CD4-positive, alpha-beta memory T cell (primary cell): Measurements from ENCODE around the gene IL3. TPM values are rescaled to one million over a fixed set of nuclear protein-coding genes. Genes with fewer than 3 reads are reported as not detected.

Experiments
- CTCF ChIA-PET: fragments of 350-600 bp; sonication (Branson Sonifier 250); formaldehyde crosslinking; loops from one replicate; lab custom pipeline; 2021; ENCODE audit warnings: inconsistent platforms; ENCODE audit not compliant: partially characterized antibody; lab: Charles Lee
- POLR2A ChIA-PET: fragments of 350-600 bp; sonication (Branson Sonifier 250); formaldehyde crosslinking; loops from one replicate; lab custom pipeline; 2021; ENCODE audit not compliant: partially characterized antibody; lab: Charles Lee
- DNase-seq, 5 donors: peaks; one replicate each; pipeline versions ENCODE4 v3.0.0 to v3.0.0-alpha.2; 2020 to 2022; ENCODE audit warnings: mixed read lengths in 1 of 5
- H3K27ac ChIP-seq: one replicate; pipeline ENCODE4 v1.7.0; 2013; ENCODE audit warnings: low read depth, low read length
- H3K27me3 ChIP-seq: 2 replicates; pipeline ENCODE4 v1.7.0; 2013; ENCODE audit warnings: mild to moderate bottlenecking, low read length, moderate library complexity; ENCODE audit not compliant: insufficient read depth
- H3K36me3 ChIP-seq: 2 replicates; pipeline ENCODE4 v1.7.0; 2013; ENCODE audit warnings: mild to moderate bottlenecking, low read length, moderate library complexity; ENCODE audit not compliant: insufficient read depth
- H3K4me1 ChIP-seq: 2 replicates; pipeline ENCODE4 v1.7.0; 2013; ENCODE audit warnings: mild to moderate bottlenecking, low read length, moderate library complexity; ENCODE audit not compliant: insufficient read depth
- H3K4me3 ChIP-seq, 2 donors: one replicate each; pipeline ENCODE4 v1.7.0; 2013; ENCODE audit warnings: low read length in 2 of 2, mild to moderate bottlenecking in 1 of 2
- H3K9me3 ChIP-seq, 2 donors: one replicate each; pipeline ENCODE4 v1.7.0; 2013; ENCODE audit warnings: low read length in 2 of 2, control low read depth in 1 of 2; ENCODE audit not compliant: control insufficient read depth in 1 of 2
- H3K27ac Mint-ChIP-seq, 7 donors: one replicate each; pipeline ENCODE4 v1.8.0; 2020 to 2021; ENCODE audit warnings: mixed read lengths in 7 of 7, mild to moderate bottlenecking in 6 of 7, inconsistent platforms in 3 of 7, moderate library complexity in 3 of 7
- H3K27me3 Mint-ChIP-seq, 2 donors: one replicate each; pipeline ENCODE4 v1.8.0; 2020 to 2021; ENCODE audit warnings: mixed read lengths in 2 of 2
- H3K36me3 Mint-ChIP-seq, 2 donors: one replicate each; pipeline ENCODE4 v1.8.0; 2020 to 2021; ENCODE audit warnings: mixed read lengths in 2 of 2, inconsistent platforms in 1 of 2, mild to moderate bottlenecking in 1 of 2
- H3K4me1 Mint-ChIP-seq, 4 donors: one replicate each; pipeline ENCODE4 v1.8.0; 2020 to 2021; ENCODE audit warnings: mixed read lengths in 4 of 4, mild to moderate bottlenecking in 1 of 4
- H3K4me3 Mint-ChIP-seq, 8 donors: one replicate each; pipeline ENCODE4 v1.8.0; 2020 to 2021; ENCODE audit warnings: mixed read lengths in 8 of 8, mild to moderate bottlenecking in 7 of 8, moderate library complexity in 6 of 8, inconsistent platforms in 3 of 8
- H3K9me3 Mint-ChIP-seq, 8 donors: one replicate each; pipeline ENCODE4 v1.8.0; 2020 to 2021; ENCODE audit warnings: mixed read lengths in 8 of 8, mild to moderate bottlenecking in 5 of 8, inconsistent platforms in 3 of 8, moderate library complexity in 1 of 8
- intact Hi-C: fragments of 100-400 bp; cut with micrococcal nuclease; formaldehyde crosslinking; loops from one replicate; pipeline ENCODE4 v1.15.1; 2023
- polyA plus RNA-seq, 2 donors: library from polyadenylated mRNA; unstranded; fragments of 300-500 nt; fragmentation: Illumina TruSeq; gene quantifications; one replicate each; pipeline ENCODE4 v1.2.3, GENCODE V29; 2021
- total RNA-seq, 2 experiments: library from RNA; stranded (reverse); gene quantifications; one replicate each; pipeline ENCODE4 v1.2.3, GENCODE V29; 2021

IL3 gene
- total and polyA plus RNA-seq, 4 experiments from 2014 or later = not detected

DNA sequence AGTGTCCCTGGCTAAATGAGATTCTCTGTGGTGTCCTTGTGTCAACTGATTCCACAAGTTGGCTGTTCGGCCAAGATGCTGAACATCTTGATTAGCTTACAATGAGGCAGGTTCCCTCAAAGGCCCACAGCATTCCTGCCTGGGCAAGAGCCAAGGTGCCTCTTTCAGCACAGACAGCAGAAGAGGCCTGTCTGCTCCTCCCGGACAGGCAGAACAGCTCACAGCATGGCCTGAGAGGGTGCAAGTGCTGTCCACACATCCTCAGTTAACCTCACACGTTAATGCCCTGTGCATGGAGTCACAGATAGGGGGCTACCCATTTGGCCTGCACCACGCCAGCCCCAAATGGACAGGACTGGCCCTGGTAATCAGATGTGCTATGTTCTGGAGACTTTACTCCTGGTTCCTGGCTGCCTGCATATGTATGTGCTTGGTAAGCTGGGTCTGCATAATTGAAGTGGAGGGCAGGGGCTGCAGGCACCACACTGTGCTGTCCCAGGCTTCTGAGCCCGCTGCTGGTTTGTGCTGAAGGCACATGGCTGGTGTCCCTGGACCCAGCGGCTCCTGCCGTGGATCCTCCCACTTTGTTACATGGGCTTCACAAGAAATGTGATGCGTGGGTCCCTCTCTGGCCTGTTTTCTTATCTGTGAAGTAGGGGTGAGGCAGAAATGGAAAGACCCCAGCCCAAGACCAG lies 22.0 kb downstream of the IL3 start:
- Mint-ChIP-seq H3K27ac (peak overlapping the region in 6 of 7 donors; percentile 47 to 68 (median 54)), H3K4me1 (peaks cover 28 to 69% (median 45%) of the 10 kb centered on the region in 4 donors), H3K4me3 (peak overlapping the region in 2 of 8 donors; percentile 20 to 70), H3K36me3 (no peaks in the 10 kb centered on the region), H3K9me3 (no peaks in the 10 kb centered on the region), H3K27me3 (no peaks in the 10 kb centered on the region)
- H3K9me3 ChIP-seq = no peaks in the 10 kb centered on the region
- intact Hi-C loops = loop anchor here (5.0 kb wide), 1 partner anchor 35 kb away; no protein-coding TSS in a partner anchor
- H3K4me1 ChIP-seq = peaks cover 33% of the 10 kb centered on the region
- ChIA-PET CTCF (interaction anchor here (0.9 to 2.7 kb wide), 7 partner anchors 9 to 659 kb away, joined by 3 to 9 read pairs (median 3); partner anchors contain the start of gene CSF2), POLR2A (interaction anchor here (0.8 to 1.3 kb wide), 3 partner anchors 8 to 12 kb away, joined by 3 read pairs; partner anchors contain the start of gene CSF2)
- peak overlapping the region; percentile 31 for H3K27ac ChIP-seq
- no peak overlapping the region for H3K4me3 ChIP-seq
- DNase-seq = no peak
- no peaks in the 10 kb centered on the region for H3K36me3 ChIP-seq
- no peaks in the 10 kb centered on the region for H3K27me3 ChIP-seq

DNA sequence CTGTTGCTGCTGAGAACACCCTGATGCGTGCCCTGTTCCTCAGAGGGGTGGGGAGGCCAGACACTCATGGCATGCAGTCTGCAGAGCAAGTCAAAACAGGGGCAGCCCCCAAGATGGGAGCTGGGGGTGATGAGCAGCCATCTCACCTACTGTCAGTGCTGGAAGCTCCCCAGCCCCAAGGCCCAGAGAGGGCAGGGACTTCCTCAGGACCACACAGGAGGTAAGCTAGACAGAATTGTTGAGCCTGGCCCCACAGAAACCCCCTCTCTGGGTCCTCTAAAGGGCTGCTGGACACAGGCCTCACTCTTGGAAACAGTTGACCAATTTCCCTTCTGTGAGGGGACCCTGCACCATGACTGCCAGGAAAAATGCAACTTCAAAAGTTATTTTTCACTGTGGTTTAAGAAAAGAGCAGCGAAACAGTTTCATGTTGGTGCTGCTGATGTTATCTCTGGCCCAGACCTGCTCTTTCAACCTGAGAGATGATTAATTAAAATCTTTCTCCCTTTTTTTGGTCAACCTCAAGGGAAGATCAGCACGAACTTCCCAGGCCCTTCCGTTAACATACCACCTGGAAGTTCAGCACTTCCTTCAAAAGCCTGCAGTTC lies 22.7 kb downstream of the IL3 start:
- H3K27me3 ChIP-seq = no peaks in the 10 kb centered on the region
- peak in 1 of 5 donors; percentile 28 for DNase-seq
- Mint-ChIP-seq H3K27ac (peak overlapping the region; percentile 30 to 89 (median 57)), H3K9me3 (no peaks in the 10 kb centered on the region), H3K27me3 (no peaks in the 10 kb centered on the region), H3K4me1 (peaks cover 24 to 63% (median 41%) of the 10 kb centered on the region in 4 donors), H3K36me3 (no peaks in the 10 kb centered on the region), H3K4me3 (peak overlapping the region in 6 of 8 donors; percentile 44 to 70 (median 60))
- intact Hi-C loops = loop anchor here (5.0 kb wide), 1 partner anchor 34 kb away; no protein-coding TSS in a partner anchor
- H3K4me3 ChIP-seq = no peak overlapping the region
- POLR2A ChIA-PET = interaction anchor here (0.6 to 1.3 kb wide), 4 partner anchors 9 to 17 kb away, joined by 3 read pairs; partner anchors contain the start of gene CSF2
- CTCF ChIA-PET = interaction anchor here (0.6 to 1.3 kb wide), 3 partner anchors 16 to 21 kb away, joined by 3 to 6 read pairs (median 3); no protein-coding TSS in a partner anchor
- peaks cover 28% of the 10 kb centered on the region for H3K4me1 ChIP-seq
- H3K9me3 ChIP-seq = no peaks in the 10 kb centered on the region
- no peaks in the 10 kb centered on the region for H3K36me3 ChIP-seq
- peak overlapping the region; percentile 31 for H3K27ac ChIP-seq

DNA sequence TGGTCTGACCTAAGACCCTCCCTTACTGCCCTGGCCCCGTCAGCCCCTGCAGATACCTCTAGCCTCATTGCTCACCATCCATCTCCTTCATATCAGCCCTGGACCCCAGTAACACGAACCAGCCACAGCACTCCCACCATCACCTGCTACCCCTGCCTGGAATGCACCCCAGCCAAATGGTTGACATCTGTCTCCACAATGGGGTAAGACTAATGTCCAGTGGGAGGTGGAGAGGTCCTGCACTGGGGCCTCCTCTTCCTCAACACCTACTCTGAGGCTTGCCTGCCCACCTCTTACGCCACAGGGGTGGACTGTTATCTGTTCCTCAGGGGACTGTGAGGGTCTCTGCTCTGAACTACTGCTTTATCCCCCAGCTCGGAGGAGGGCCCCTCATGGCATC lies 25.2 kb downstream of the IL3 start:
- Histone ChIP-seq H3K9me3 (no peaks in the 10 kb centered on the region), H3K36me3 (no peaks in the 10 kb centered on the region), H3K27me3 (no peaks in the 10 kb centered on the region), H3K4me3 (no peak overlapping the region), H3K4me1 (peaks cover 28% of the 10 kb centered on the region), H3K27ac (no peak overlapping the region)
- intact Hi-C loops = no loop called here
- Mint-ChIP-seq H3K27ac (peak overlapping the region in 3 of 7 donors; percentile 3 to 73 (median 45)), H3K9me3 (peaks cover 0 to 3% (median 0%) of the 10 kb centered on the region in 8 donors), H3K4me3 (peak overlapping the region in 1 of 8 donors; percentile 55), H3K4me1 (peaks cover 20 to 69% (median 45%) of the 10 kb centered on the region in 4 donors), H3K27me3 (no peaks in the 10 kb centered on the region), H3K36me3 (no peaks in the 10 kb centered on the region)
- CTCF ChIA-PET = interaction anchor here (0.5 to 2.1 kb wide), 5 partner anchors 20 to 1957 kb away, joined by 3 to 9 read pairs (median 3); no protein-coding TSS in a partner anchor
- POLR2A ChIA-PET = interaction anchor here (1.6 to 4.5 kb wide), 2 partner anchors 14 to 17 kb away, joined by 6 to 20 read pairs; no protein-coding TSS in a partner anchor
- no peak for DNase-seq

DNA sequence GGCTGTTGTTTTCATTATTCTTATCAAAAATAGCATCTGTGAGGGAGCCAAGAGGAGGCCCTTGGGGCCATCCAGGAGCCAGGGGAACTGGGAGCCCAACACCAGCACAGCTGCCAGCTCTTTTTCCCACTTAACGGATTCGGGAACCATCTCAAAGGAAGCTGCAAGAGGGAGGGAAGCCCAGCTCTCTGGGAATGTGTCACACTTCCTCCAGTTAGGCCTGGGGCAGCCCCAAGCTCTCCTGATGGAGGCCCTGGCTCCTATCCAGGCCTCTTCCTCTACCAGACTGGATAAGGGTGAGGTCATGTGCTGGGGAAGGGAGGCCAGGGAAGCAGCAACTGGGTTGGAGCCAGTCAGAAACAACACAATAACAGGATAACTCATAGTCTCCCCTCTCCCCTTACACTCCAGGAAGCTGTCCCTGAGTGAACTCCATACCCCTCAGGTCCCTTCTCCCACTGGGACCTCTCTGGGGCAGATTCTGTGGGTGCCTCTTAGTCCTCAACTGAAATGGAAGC lies 25.9 kb downstream of the IL3 start:
- peak overlapping the region in 1 of 7 donors; percentile 56 for H3K27ac Mint-ChIP-seq
- H3K4me1 Mint-ChIP-seq = peaks cover 20 to 72% (median 45%) of the 10 kb centered on the region in 4 donors
- Histone ChIP-seq H3K27ac (no peak overlapping the region), H3K9me3 (no peaks in the 10 kb centered on the region), H3K36me3 (no peaks in the 10 kb centered on the region), H3K4me3 (no peak overlapping the region), H3K4me1 (peaks cover 28% of the 10 kb centered on the region), H3K27me3 (no peaks in the 10 kb centered on the region)
- H3K9me3 Mint-ChIP-seq = peaks cover 0 to 3% (median 0%) of the 10 kb centered on the region in 8 donors
- H3K27me3 Mint-ChIP-seq = no peaks in the 10 kb centered on the region
- no peak overlapping the region for H3K4me3 Mint-ChIP-seq
- CTCF ChIA-PET = interaction anchor here (0.5 to 2.0 kb wide), 6 partner anchors 16 to 1958 kb away, joined by 3 to 5 read pairs (median 3); no protein-coding TSS in a partner anchor
- intact Hi-C loops = no loop called here
- DNase-seq = no peak
- POLR2A ChIA-PET = interaction anchor here (4.5 kb wide), 1 partner anchor 16 kb away, joined by 20 read pairs; no protein-coding TSS in a partner anchor
- no peaks in the 10 kb centered on the region for H3K36me3 Mint-ChIP-seq

DNA sequence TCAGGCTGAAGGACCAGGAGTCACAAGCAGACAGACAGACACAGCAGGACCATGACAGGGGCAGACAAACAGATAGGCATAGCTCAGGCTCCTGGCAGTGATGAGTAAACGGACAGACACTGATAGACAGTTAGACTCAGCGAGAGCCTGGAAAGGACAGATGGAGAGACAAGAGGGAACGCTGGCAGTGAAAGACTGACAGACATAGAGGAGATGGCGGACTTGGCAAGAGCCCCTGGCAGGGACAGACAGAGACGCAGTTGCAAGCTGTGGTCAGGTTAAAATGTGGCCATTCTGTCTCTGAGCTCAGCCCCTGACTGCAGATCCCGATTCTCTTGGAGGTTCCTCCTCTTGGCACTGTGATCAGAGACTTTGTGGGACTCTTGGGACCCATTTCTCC lies 26.7 kb downstream of the IL3 start:
- H3K36me3 ChIP-seq = no peaks in the 10 kb centered on the region
- Mint-ChIP-seq H3K27ac (no peak overlapping the region), H3K9me3 (peaks cover 0 to 3% (median 0%) of the 10 kb centered on the region in 8 donors), H3K4me3 (peak overlapping the region in 1 of 8 donors; percentile 32), H3K36me3 (no peaks in the 10 kb centered on the region), H3K4me1 (peaks cover 20 to 64% (median 39%) of the 10 kb centered on the region in 4 donors), H3K27me3 (no peaks in the 10 kb centered on the region)
- no peak for DNase-seq
- peaks cover 28% of the 10 kb centered on the region for H3K4me1 ChIP-seq
- H3K4me3 ChIP-seq = no peak overlapping the region
- no peaks in the 10 kb centered on the region for H3K27me3 ChIP-seq
- ChIA-PET POLR2A (interaction anchor here (4.5 kb wide), 1 partner anchor 15 kb away, joined by 20 read pairs; no protein-coding TSS in a partner anchor), CTCF (interaction anchor here (0.6 to 2.0 kb wide), 6 partner anchors 15 to 28 kb away, joined by 3 to 5 read pairs (median 3); no protein-coding TSS in a partner anchor)
- intact Hi-C loops = no loop called here
- H3K27ac ChIP-seq = no peak overlapping the region
- no peaks in the 10 kb centered on the region for H3K9me3 ChIP-seq

DNA sequence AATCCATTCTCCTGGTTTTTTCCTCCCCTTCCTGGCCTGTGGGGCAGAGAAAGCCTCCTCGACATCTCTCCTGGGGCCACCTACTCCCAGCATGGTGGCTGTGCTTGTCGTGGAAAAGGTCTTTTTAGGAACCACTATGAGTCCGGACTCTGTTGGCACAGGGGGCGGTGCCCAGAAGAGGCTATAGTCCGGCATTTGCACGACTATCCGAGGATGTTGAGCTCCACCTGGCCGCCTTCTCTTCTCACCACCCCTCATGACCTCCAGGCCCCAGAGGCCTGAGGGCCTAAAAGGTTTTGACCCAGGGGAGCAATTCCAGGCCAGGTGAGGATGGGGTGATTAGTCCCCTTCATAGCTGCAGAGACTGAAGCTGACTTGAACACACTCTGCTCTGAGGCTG lies 27.2 kb downstream of the IL3 start:
- Histone ChIP-seq H3K27me3 (no peaks in the 10 kb centered on the region), H3K36me3 (no peaks in the 10 kb centered on the region), H3K4me3 (no peak overlapping the region), H3K27ac (no peak overlapping the region), H3K4me1 (peaks cover 24% of the 10 kb centered on the region), H3K9me3 (no peaks in the 10 kb centered on the region)
- ChIA-PET CTCF (interaction anchor here (1.1 to 2.2 kb wide), 5 partner anchors 11 to 26 kb away, joined by 3 to 5 read pairs (median 5); no protein-coding TSS in a partner anchor), POLR2A (interaction anchor here (1.7 to 4.5 kb wide), 2 partner anchors 10 to 15 kb away, joined by 6 to 20 read pairs; no protein-coding TSS in a partner anchor)
- peaks cover 19 to 59% (median 34%) of the 10 kb centered on the region in 4 donors for H3K4me1 Mint-ChIP-seq
- H3K4me3 Mint-ChIP-seq = no peak overlapping the region
- H3K9me3 Mint-ChIP-seq = peaks cover 0 to 3% (median 0%) of the 10 kb centered on the region in 8 donors
- intact Hi-C loops = no loop called here
- no peak overlapping the region for H3K27ac Mint-ChIP-seq
- no peak for DNase-seq
- no peaks in the 10 kb centered on the region for H3K36me3 Mint-ChIP-seq
- no peaks in the 10 kb centered on the region for H3K27me3 Mint-ChIP-seq
